Measurements from ENCODE around the gene HDGFL2.

HDGFL2 gene

DNA sequence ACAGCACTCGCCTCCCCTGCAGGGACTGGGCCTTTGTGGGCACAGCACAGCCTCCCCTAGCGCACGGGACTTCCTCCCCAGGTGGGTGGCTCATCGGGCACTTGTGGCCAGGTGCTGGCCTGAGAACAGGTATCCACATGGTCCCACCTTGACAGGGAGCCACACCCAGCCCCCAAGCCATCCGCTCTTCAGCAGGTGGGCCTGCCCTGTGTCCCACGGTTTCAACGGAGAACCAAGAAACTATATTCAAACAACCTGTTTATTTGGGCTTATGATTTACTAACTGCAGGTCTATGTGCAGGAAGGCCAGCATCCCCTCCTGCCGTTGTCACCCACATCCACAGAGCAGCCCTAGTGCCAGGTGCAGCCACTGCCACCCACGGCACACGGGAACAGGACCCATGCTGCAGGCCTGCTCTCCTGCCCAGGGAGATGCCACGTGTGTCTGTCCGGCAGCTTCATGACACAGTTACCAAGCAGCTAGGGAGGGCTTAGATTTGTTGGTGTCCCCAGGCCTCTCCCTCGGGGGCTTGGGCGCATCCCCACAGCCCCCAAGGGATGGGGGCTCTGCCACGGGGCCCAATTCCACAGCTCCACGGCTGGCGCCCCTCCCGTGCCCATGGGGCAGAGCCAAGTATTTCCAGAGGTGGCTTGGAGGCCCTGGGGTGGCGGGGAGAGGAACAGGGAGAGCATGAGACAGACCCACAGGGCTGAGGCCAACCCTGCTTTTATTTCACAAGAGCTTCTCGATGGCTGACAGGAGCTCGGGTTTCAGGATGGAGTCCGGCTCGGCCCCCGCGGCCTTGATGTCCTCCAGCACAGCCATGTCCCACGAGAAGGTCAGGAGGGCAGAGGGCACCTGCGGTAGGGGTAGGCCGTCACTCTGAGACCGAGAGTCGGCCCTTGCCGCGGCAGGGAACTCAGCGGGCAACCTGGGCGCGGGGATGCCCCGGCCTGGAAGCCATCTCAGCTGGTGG lies 27.0 kb upstream of the HDGFL2 start:
- DNase-seq (ENCODE audit: extremely low read depth in 1 of 2, low read depth in 1 of 2), result no peak

DNA sequence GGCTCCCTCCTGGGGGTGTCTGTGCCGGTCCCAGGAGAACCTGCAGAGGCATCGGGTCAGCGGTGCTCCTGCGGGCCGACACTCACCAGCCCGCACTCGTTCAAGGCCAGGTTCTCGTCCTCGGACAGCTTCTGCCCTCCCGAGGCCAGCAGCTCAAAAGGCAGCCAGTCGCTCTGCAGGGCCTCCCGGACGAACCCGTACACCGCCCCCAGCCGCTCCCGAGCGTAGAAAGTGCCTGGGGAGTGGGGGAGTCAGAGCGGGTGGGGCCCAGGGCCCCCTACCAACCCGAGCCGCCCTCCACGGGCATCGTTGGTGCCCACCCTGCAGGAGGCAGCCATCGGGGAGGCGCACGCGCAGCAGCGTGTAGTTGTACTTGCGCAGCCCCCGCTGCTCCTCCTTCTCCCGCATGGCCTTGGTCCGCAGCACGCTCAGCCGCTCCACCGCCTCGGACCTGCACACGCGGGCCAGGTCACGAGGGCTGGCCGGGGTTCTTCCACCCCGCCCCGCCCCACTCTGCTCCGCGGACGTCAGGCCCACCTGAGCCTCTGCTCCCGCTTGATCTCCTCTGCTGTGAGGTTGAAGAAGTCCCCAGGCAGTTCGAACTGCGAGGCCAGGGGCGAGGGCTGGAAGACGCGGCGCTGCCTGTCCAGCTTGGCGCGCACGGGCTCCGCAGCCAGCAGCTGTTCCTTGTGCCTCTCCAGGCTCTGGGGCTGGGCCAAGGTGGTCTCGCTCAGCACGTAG lies 26.0 kb upstream of the HDGFL2 start:
- DNase-seq (ENCODE audit: extremely low read depth in 1 of 2, low read depth in 1 of 2), result no peak

- no peak for DNase-seq (ENCODE audit: extremely low read depth in 1 of 2, low read depth in 1 of 2)
These were observed 25.3 kb upstream of the HDGFL2 start for GRCh38 chr19:4446704-4447200.

- DNase-seq (ENCODE audit: extremely low read depth in 1 of 2, low read depth in 1 of 2), result no peak
These were observed 24.6 kb upstream of the HDGFL2 start for GRCh38 chr19:4447327-4448146.

GRCh38 chr19:4448147-4448985 lies 23.7 kb upstream of the HDGFL2 start:
- DNase-seq (ENCODE audit: extremely low read depth in 1 of 2, low read depth in 1 of 2), result no peak

DNA sequence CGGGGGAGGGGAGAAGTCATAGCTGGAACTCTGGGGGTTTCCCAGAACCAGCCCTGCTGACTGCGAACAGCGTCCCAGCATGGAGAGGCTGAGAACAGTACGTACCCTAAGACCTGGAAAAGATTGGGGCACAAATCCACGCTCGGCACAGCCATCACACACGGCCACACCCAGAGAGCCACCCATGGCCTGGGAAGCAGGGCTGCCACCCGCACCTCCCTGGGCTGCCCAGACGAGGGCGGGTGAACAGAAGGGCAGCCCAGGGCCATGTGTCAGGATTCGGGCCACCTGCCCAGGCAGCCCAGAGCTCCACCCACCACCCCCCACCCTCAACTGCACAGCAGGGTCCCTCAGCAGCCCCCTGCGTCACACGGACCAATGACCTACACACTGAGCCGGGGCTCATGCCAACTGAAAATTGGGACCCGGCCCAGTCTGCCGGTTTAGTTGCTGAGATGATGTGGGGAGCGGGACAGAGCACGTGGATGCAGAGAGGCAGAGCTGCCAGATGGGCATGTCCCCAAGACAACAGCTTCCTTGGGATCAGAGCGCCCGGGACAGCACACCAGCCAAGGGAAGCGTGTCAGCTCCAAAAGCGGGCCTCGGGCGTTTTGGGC lies 23.0 kb upstream of the HDGFL2 start:
- DNase-seq (ENCODE audit: extremely low read depth in 1 of 2, low read depth in 1 of 2), result no peak

DNA sequence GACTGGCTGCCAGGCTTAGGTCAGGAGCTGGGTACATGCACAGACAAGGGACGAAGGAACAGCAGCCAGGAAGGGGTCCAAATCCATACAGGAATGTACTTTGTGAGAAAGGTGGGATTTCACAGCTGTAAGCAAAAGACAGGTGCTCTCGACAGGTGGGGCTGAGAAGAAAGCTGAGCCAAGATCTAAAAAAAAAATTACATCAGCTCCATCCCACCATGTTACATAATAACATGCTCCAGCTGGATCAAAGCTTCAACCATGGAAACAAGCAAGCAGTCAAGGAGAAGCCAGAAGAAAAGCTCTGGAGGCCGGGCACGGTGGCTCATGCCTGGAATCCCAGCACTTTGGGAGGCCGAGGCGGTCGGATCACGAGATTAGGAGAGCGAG lies 22.5 kb upstream of the HDGFL2 start:
- no peak for DNase-seq (ENCODE audit: extremely low read depth in 1 of 2, low read depth in 1 of 2)

DNA sequence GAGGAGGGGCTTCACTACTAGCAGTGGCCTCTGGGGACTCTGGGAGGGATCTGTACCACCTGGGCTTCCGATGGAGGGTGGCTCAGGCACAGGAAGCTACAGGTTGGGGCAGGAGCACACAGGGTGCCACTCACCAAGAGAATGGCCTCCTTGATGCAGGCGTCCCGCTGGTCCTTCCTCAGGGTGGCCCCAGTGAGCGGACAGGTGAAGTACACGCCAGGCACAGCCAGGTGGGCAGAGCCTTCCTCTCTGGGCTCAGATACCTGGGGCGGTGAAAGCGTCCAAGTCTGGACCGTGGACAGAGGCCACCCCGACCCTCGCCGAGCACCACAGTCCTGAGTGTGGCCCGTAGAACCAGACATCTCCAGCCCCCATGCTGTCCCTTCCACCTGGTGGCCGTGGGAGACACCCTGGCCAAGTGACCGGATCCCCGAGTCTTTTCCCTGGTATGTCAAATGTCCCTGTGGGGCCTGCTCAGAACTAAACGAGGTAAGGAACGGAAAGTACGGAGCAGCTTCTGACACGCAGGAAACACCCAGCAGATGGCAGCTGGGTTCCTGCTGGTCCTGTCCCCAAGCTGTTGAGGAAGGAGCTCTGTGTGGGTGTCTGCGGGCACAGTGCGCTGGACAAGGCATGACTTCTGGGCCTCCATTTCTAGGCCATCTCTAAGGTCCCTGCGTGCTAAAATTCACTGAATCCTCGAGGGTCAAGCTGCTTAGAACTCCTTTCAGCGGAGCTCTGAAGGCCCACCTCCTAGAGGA lies 19.7 kb upstream of the HDGFL2 start:
- no peak for DNase-seq (ENCODE audit: extremely low read depth in 1 of 2, low read depth in 1 of 2)

GRCh38 chr19:4453232-4454179 lies 18.6 kb upstream of the HDGFL2 start:
- no peak for DNase-seq (ENCODE audit: extremely low read depth in 1 of 2, low read depth in 1 of 2)

GRCh38 chr19:4454747-4455718 lies 17.1 kb upstream of the HDGFL2 start:
- no peak for DNase-seq (ENCODE audit: extremely low read depth in 1 of 2, low read depth in 1 of 2)

GRCh38 chr19:4455719-4456475 lies 16.2 kb upstream of the HDGFL2 start:
- no peak for DNase-seq (ENCODE audit: extremely low read depth in 1 of 2, low read depth in 1 of 2)

- no peak for DNase-seq (ENCODE audit: extremely low read depth in 1 of 2, low read depth in 1 of 2)
These were observed 15.6 kb upstream of the HDGFL2 start for GRCh38 chr19:4456476-4456842.

- peak in 1 of 2 donors; percentile 44 for DNase-seq (ENCODE audit: extremely low read depth in 1 of 2, low read depth in 1 of 2)
These were observed 15.0 kb upstream of the HDGFL2 start for GRCh38 chr19:4456843-4457653.

- peak; percentile 95 for DNase-seq (ENCODE audit: extremely low read depth in 1 of 2, low read depth in 1 of 2)
These were observed 14.3 kb upstream of the HDGFL2 start, which contains the start of gene UBXN6 for GRCh38 chr19:4457654-4458395. Gene UBXN6, minus strand, starts transcription at chr19:4457794. Its CDS starts 97 bp downstream, at chr19:4457697.
